ENCODE measurements around the gene HNRNPA0. TPM values are rescaled to one million over a fixed set of nuclear protein-coding genes. Genes with fewer than 3 reads are reported as not detected.

Gene HNRNPA0
- total RNA-seq, 1 donor from 2014 or later, result 28.6 TPM

Other genes starting within 250 kb of the HNRNPA0 start
- gene KLHL3, start 18.3 kb downstream of the HNRNPA0 start, total RNA-seq (ENCODE audit: insufficient read depth, low replicate concordance), result 5.5 TPM
- not detected for gene MYOT, start 113.5 kb upstream of the HNRNPA0 start, total RNA-seq (ENCODE audit: insufficient read depth, low replicate concordance)
- 2.4 TPM for gene PKD2L2, start 135.1 kb upstream of the HNRNPA0 start, total RNA-seq (ENCODE audit: insufficient read depth, low replicate concordance)